Natural killer cell (primary cell): ENCODE results near the gene ELK1. TPM values are rescaled to one million over a fixed set of nuclear protein-coding genes. Genes with fewer than 3 reads are reported as not detected.

Experiments
- ATAC-seq, 3 donors: fragments of 150-1000 bp in 2 of 3; fragments of 200-7000 bp in 1 of 3; cut with Tn5 transposase; 1 replicate in 1 of 3; 2 replicates in 2 of 3; pipeline ENCODE4 v1.10.0; 2021; ENCODE audit warnings: mild to moderate bottlenecking in 2 of 3, moderate library complexity in 2 of 3
- DNase-seq, 2 donors: peaks; one replicate each; pipeline versions ENCODE4 v3.0.0 to v3.0.0-alpha.2; 2013 to 2021; ENCODE audit warnings: mixed read lengths in 1 of 2
- H3K27ac ChIP-seq: one replicate; pipeline ENCODE4 v1.5.1; 2013; ENCODE audit warnings: mild to moderate bottlenecking, low read length
- H3K27me3 ChIP-seq: one replicate; pipeline ENCODE4 v1.6.1; 2013; ENCODE audit warnings: low read length; ENCODE audit not compliant: control insufficient read depth, insufficient read depth
- H3K36me3 ChIP-seq: one replicate; pipeline ENCODE4 v1.6.1; 2013; ENCODE audit warnings: low read length; ENCODE audit not compliant: control insufficient read depth, insufficient read depth
- H3K4me1 ChIP-seq: one replicate; pipeline ENCODE4 v1.6.1; 2013; ENCODE audit warnings: low read length; ENCODE audit not compliant: control insufficient read depth, insufficient read depth
- H3K4me3 ChIP-seq: one replicate; pipeline ENCODE4 v1.5.1; 2013; ENCODE audit warnings: low read length
- H3K9me3 ChIP-seq: one replicate; pipeline ENCODE4 v1.6.1; 2013; ENCODE audit warnings: low read length; ENCODE audit not compliant: control insufficient read depth, insufficient read depth
- H3K27ac Mint-ChIP-seq, 2 donors: one replicate each; pipeline ENCODE4 v1.8.0; 2022; ENCODE audit warnings: mild to moderate bottlenecking in 2 of 2, mixed read lengths in 2 of 2, moderate library complexity in 1 of 2
- H3K27me3 Mint-ChIP-seq, 2 donors: one replicate each; pipeline ENCODE4 v1.8.0; 2022; ENCODE audit warnings: low read depth in 2 of 2, mixed read lengths in 2 of 2
- H3K36me3 Mint-ChIP-seq: one replicate; pipeline ENCODE4 v1.8.0; 2022; ENCODE audit warnings: mixed read lengths
- H3K4me1 Mint-ChIP-seq, 2 donors: one replicate each; pipeline ENCODE4 v1.8.0; 2022; ENCODE audit warnings: mixed read lengths in 2 of 2
- H3K4me3 Mint-ChIP-seq: one replicate; pipeline ENCODE4 v1.8.0; 2022; ENCODE audit warnings: mild to moderate bottlenecking, moderate library complexity, mixed read lengths
- H3K9me3 Mint-ChIP-seq, 2 donors: one replicate each; pipeline ENCODE4 v1.8.0; 2022; ENCODE audit warnings: mixed read lengths in 2 of 2
- WGBS: methylation state at CpG from one replicate; pipeline ENCODE4 v1.1.7; 2013; ENCODE audit warnings: missing lambda C conversion rate; ENCODE audit not compliant: insufficient coverage; 5-methylcytosine and 5-hydroxymethylcytosine counted together
- intact Hi-C: fragments of 100-400 bp; cut with micrococcal nuclease; formaldehyde crosslinking; loops from one replicate; pipeline ENCODE4 v1.14.2; 2022
- total RNA-seq, 4 donors: library from RNA; stranded (reverse); fragments of 120-200 nt in 1 of 4; gene quantifications; one replicate each; pipeline versions ENCODE4 v1.2.3 to v1.2.4, GENCODE V29; 2013 to 2022
- TF ChIP-seq, protein P1 (sequence below): fragments of 200-600 bp; IDR thresholded peaks from one replicate; pipeline ENCODE4 v1.8.0; 2022; ENCODE audit warnings: antibody characterized with exemption

ELK1 gene
- total RNA-seq, 3 donors from 2014 or later (not counting 1 experiment from before 2014, with no cell fraction given) = 14.1 to 15.2 (median 14.8) TPM

DNA sequence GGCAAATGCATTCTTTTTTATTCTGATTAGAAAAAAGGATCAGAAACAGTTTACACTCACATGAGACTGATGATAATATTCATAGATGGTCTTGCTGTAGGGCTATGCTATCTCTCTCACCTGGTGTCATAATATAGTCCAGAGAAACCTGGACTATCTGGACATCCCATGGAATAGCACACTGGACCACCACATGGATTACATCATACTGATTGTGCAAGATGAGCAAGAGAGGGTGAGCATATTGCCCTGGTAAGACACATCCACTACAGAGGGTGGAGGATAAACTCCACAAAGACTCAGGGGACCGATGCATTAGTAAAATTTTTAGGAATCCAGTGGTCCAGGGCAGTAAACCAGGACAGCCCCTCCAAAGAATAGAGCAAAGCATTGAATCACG, 38.9 kb downstream of the ELK1 start:
- no peak for ATAC-seq
- H3K9me3 Mint-ChIP-seq = no peaks in the 10 kb centered on the region
- H3K4me3 Mint-ChIP-seq = no peak overlapping the region

DNA sequence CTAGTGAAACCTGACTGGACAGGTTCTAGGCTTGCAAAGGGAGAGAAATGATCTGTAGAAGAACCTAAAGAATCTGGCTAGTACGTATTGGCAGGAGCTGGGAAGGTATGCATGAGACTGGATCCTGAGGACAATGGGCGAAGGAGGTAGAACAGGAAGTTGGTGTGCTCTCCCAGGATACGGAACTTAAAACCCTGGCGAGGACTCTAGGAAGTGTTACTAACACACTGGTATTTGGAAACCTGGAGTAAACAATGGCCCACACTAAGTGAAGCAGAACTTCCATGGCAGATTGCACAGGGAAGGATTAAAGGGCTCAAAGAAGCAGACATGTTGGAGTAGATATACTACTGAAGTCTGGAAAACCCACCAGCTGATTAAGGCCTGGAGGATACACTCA, 39.9 kb downstream of the ELK1 start:
- Mint-ChIP-seq H3K4me1 (no peaks in the 10 kb centered on the region), H3K9me3 (no peaks in the 10 kb centered on the region), H3K27me3 (peaks cover 7 to 8% of the 10 kb centered on the region in 2 donors), H3K36me3 (no peaks in the 10 kb centered on the region), H3K4me3 (no peak overlapping the region), H3K27ac (no peak overlapping the region)
- Histone ChIP-seq H3K27me3 (no peaks in the 10 kb centered on the region), H3K36me3 (no peaks in the 10 kb centered on the region), H3K9me3 (no peaks in the 10 kb centered on the region), H3K4me3 (no peak overlapping the region), H3K27ac (no peak overlapping the region), H3K4me1 (no peaks in the 10 kb centered on the region)
- WGBS = 90% methylated on average over 4 of the region's 4 CpGs
- TF ChIP-seq, protein P1, sequence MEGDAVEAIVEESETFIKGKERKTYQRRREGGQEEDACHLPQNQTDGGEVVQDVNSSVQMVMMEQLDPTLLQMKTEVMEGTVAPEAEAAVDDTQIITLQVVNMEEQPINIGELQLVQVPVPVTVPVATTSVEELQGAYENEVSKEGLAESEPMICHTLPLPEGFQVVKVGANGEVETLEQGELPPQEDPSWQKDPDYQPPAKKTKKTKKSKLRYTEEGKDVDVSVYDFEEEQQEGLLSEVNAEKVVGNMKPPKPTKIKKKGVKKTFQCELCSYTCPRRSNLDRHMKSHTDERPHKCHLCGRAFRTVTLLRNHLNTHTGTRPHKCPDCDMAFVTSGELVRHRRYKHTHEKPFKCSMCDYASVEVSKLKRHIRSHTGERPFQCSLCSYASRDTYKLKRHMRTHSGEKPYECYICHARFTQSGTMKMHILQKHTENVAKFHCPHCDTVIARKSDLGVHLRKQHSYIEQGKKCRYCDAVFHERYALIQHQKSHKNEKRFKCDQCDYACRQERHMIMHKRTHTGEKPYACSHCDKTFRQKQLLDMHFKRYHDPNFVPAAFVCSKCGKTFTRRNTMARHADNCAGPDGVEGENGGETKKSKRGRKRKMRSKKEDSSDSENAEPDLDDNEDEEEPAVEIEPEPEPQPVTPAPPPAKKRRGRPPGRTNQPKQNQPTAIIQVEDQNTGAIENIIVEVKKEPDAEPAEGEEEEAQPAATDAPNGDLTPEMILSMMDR = no peak
- DNase-seq (no peak), ATAC-seq (no peak)
- intact Hi-C loops = no loop called here

More for the DNA sequence above, 38.9 kb downstream of the ELK1 start:
- Histone ChIP-seq H3K27me3 (no peaks in the 10 kb centered on the region), H3K27ac (no peak overlapping the region), H3K4me1 (no peaks in the 10 kb centered on the region), H3K9me3 (no peaks in the 10 kb centered on the region), H3K36me3 (no peaks in the 10 kb centered on the region), H3K4me3 (no peak overlapping the region)
- no peaks in the 10 kb centered on the region for H3K4me1 Mint-ChIP-seq
- DNase-seq = no peak
- intact Hi-C loops = no loop called here
- peaks cover 14% of the 10 kb centered on the region in 2 donors for H3K27me3 Mint-ChIP-seq
- WGBS = 83% methylated on average over 2 of the region's 2 CpGs
- TF ChIP-seq, protein P1 = no peak
- no peaks in the 10 kb centered on the region for H3K36me3 Mint-ChIP-seq
- H3K27ac Mint-ChIP-seq = no peak overlapping the region

DNA sequence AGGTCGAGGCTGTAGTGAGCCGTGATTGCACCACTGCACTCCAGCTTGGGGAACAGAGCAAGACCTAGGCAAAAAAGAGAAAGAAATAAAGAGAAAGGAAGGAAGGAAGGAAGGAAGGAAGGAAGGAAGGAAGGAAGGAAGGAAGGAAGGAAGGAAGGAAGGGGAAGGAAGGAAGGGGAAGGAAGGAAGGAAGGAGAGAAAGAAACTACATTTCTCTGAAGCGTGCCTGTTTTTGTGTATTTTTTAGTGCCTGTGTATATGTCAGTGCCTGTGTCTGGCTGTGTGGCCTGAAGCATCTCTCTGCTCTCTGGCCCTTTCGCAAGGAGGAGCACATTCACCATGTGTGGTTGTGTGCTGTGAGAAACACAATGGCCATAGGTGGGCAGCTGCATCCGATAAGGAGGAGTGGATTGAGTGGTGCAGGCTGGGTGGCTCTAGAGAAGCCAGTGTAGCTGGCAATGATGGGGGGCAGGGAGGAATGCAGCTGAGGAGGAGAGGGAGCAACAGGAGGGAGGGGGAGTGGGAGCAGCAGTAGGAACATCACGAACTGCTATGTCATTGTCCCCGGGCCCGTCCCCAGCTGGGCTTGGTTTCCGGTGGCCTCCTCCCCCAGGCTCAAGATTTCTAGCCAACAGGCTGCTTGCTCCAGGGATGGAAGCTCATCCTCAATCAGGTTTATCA, 42.1 kb downstream of the ELK1 start:
- no peaks in the 10 kb centered on the region for H3K27me3 ChIP-seq
- H3K27ac ChIP-seq = no peak overlapping the region
- no peak for DNase-seq
- H3K9me3 ChIP-seq = no peaks in the 10 kb centered on the region
- no peak overlapping the region for H3K27ac Mint-ChIP-seq
- intact Hi-C loops = no loop called here
- H3K4me3 ChIP-seq = no peak overlapping the region
- WGBS = 39% methylated on average over 8 of the region's 9 CpGs
- no peaks in the 10 kb centered on the region for H3K9me3 Mint-ChIP-seq
- H3K36me3 Mint-ChIP-seq = no peaks in the 10 kb centered on the region
- H3K4me3 Mint-ChIP-seq = no peak overlapping the region
- TF ChIP-seq, protein P1 = no peak
- H3K4me1 ChIP-seq = no peaks in the 10 kb centered on the region
- H3K36me3 ChIP-seq = no peaks in the 10 kb centered on the region
- peaks cover 0 to 7% of the 10 kb centered on the region in 2 donors for H3K27me3 Mint-ChIP-seq
- ATAC-seq = no peak
- no peaks in the 10 kb centered on the region for H3K4me1 Mint-ChIP-seq

DNA sequence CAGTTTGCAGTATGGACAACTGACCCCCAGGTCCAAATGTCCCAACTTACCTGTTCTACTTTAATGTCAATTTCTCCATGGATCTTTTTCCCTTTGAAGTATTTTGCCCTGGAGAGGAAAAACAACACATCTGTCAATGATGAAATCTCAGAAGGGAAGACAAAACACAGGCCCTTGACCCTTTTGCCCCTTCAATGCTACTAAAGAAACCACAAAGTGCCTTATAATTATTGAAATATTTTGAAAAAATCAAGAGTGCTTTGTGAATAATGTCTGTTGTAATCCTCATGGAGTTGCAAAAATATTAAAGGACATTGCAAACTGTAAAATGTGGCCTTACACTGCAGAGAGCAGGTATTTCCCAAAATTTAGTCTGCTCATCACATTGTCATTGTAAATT, 43.3 kb downstream of the ELK1 start:
- Histone ChIP-seq H3K9me3 (no peaks in the 10 kb centered on the region), H3K4me1 (no peaks in the 10 kb centered on the region), H3K27me3 (no peaks in the 10 kb centered on the region), H3K27ac (no peak overlapping the region), H3K36me3 (no peaks in the 10 kb centered on the region), H3K4me3 (no peak overlapping the region)
- Mint-ChIP-seq H3K4me1 (no peaks in the 10 kb centered on the region), H3K36me3 (no peaks in the 10 kb centered on the region), H3K9me3 (no peaks in the 10 kb centered on the region), H3K27ac (no peak overlapping the region), H3K27me3 (peaks cover 0 to 2% of the 10 kb centered on the region in 2 donors), H3K4me3 (no peak overlapping the region)
- TF ChIP-seq, protein P1 = no peak
- DNase-seq = no peak
- no peak for ATAC-seq
- intact Hi-C loops = no loop called here
